ENCODE measurements around the gene CLDN16. TPM values are rescaled to one million over a fixed set of nuclear protein-coding genes. Genes with fewer than 3 reads are reported as not detected.

Gene CLDN16
- total RNA-seq, 1 donor from 2014 or later, result 0.74 TPM

DNA sequence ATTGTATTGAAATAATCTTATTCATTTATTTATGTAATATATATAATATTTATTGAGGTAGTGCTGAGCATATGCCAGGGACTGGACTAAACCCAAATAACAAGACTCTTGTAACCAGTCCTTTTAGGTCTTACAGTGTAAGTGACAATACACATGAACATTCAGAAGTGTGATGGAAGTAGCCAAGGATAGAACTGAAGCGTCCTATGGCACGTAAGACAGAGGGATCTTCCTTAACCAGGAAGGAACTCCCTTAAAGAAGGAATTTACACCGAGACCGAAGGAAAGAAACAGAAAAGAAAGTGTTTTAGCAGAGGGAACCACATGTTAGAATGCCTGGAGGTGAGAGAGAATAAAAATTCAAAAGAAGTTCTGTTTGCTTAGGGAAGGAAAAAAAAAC, 42.1 kb upstream of the CLDN16 start:
- H3K27me3 ChIP-seq (ENCODE audit: low read depth), result no peaks in the 10 kb centered on the region
- peak overlapping the region; percentile 74 for H3K27ac ChIP-seq
- peaks cover 17% of the 10 kb centered on the region for H3K4me1 ChIP-seq
- no peak for DNase-seq
- no peak overlapping the region for H3K4me3 ChIP-seq
- no peaks in the 10 kb centered on the region for H3K9me3 ChIP-seq
- no peaks in the 10 kb centered on the region for H3K36me3 ChIP-seq
- TF ChIP-seq, protein P1, sequence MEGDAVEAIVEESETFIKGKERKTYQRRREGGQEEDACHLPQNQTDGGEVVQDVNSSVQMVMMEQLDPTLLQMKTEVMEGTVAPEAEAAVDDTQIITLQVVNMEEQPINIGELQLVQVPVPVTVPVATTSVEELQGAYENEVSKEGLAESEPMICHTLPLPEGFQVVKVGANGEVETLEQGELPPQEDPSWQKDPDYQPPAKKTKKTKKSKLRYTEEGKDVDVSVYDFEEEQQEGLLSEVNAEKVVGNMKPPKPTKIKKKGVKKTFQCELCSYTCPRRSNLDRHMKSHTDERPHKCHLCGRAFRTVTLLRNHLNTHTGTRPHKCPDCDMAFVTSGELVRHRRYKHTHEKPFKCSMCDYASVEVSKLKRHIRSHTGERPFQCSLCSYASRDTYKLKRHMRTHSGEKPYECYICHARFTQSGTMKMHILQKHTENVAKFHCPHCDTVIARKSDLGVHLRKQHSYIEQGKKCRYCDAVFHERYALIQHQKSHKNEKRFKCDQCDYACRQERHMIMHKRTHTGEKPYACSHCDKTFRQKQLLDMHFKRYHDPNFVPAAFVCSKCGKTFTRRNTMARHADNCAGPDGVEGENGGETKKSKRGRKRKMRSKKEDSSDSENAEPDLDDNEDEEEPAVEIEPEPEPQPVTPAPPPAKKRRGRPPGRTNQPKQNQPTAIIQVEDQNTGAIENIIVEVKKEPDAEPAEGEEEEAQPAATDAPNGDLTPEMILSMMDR (IDR thresholded peaks at IDR 0.05), result no peak
- ATAC-seq, result peak; percentile 23 to 56
- intact Hi-C loops (cut with DNase I), result no loop called here

GRCh38 chr3:190346541-190346940, 41.4 kb upstream of the CLDN16 start:
- DNase-seq (no peak), ATAC-seq (no peak)
- intact Hi-C loops (cut with DNase I), result no loop called here
- Histone ChIP-seq H3K9me3 (no peaks in the 10 kb centered on the region), H3K4me1 (peaks cover 17% of the 10 kb centered on the region), H3K4me3 (no peak overlapping the region), H3K27ac (no peak overlapping the region), H3K36me3 (no peaks in the 10 kb centered on the region), H3K27me3 (ENCODE audit: low read depth) (no peaks in the 10 kb centered on the region)
- TF ChIP-seq, protein P1 (IDR thresholded peaks at IDR 0.05), result no peak

- ATAC-seq (no peak), DNase-seq (no peak)
- no peaks in the 10 kb centered on the region for H3K27me3 ChIP-seq (ENCODE audit: low read depth)
- TF ChIP-seq, protein P1 (IDR thresholded peaks at IDR 0.05), result no peak
- intact Hi-C loops (cut with DNase I), result no loop called here
- no peaks in the 10 kb centered on the region for H3K36me3 ChIP-seq
- H3K4me1 ChIP-seq, result no peaks in the 10 kb centered on the region
- H3K27ac ChIP-seq, result no peak overlapping the region
- H3K9me3 ChIP-seq, result no peaks in the 10 kb centered on the region
- no peak overlapping the region for H3K4me3 ChIP-seq
These were observed 35.0 kb upstream of the CLDN16 start for GRCh38 chr3:190352861-190353457.

DNA sequence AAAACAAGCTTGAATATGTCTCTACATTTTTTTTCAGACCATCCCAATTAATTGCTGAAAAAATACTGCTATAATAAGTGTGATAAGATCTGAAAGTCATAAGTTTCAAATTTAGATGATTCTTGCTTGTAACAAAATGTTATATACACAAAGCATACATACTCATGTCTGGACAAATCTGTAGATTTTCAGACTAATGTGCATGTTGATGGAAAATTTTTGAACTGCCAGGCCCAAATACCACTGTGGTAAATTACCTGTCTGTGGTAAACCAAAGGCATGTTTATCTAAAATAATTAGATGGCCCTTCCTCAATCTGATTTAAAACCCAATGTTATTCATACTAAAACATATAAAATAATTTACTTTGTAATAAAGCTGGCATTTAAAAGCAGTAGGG, 31.7 kb upstream of the CLDN16 start:
- ATAC-seq (no peak), DNase-seq (no peak)
- Histone ChIP-seq H3K4me1 (no peaks in the 10 kb centered on the region), H3K36me3 (no peaks in the 10 kb centered on the region), H3K9me3 (no peaks in the 10 kb centered on the region), H3K27ac (no peak overlapping the region), H3K4me3 (no peak overlapping the region), H3K27me3 (ENCODE audit: low read depth) (no peaks in the 10 kb centered on the region)
- intact Hi-C loops (cut with DNase I), result no loop called here
- TF ChIP-seq, protein P1 (IDR thresholded peaks at IDR 0.05), result no peak

DNA sequence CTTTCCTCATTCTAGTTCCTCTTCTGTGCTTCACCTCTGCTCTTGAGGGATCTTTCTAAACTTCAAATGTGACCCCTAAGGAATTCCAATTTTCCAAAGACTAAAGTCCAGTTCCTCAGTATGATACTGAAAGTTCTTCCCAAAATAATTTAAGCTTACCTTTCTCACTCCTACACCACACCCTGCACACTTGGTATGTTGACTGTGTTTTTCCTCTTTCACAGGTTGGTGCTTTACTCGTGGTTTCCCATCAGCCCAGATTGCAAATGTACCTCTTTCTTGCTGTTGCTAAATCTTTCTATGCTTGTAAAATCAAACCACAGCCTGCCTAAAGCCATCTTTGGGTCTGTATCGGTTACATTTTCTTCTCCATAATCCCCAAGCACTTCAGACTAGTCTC, 30.5 kb upstream of the CLDN16 start:
- Histone ChIP-seq H3K36me3 (no peaks in the 10 kb centered on the region), H3K4me1 (no peaks in the 10 kb centered on the region), H3K4me3 (no peak overlapping the region), H3K9me3 (no peaks in the 10 kb centered on the region), H3K27ac (no peak overlapping the region), H3K27me3 (ENCODE audit: low read depth) (no peaks in the 10 kb centered on the region)
- intact Hi-C loops (cut with DNase I), result no loop called here
- DNase-seq (no peak), ATAC-seq (no peak)
- TF ChIP-seq, protein P1 (IDR thresholded peaks at IDR 0.05), result no peak

Data from lower lobe of right lung (tissue), 2 donors.